Thyroid gland (tissue), 4 donors: ENCODE data around the gene PDE3B. TPM values are rescaled to one million over a fixed set of nuclear protein-coding genes. Genes with fewer than 3 reads are reported as not detected.

Source experiments
- DNase-seq, 2 donors: peaks; one replicate each; pipeline ENCODE4 v3.0.0-alpha.2; 2019
- H3K27ac ChIP-seq, 3 donors: fragments of 200-600 bp; sonication (generic); 1 replicate in 2 of 3; 2 replicates in 1 of 3; pipeline ENCODE4 v1.5.1; 2016 to 2019; ENCODE audit warnings: mild to moderate bottlenecking in 1 of 3, moderate library complexity in 1 of 3
- H3K27me3 ChIP-seq: fragments of 200-600 bp; sonication (generic); one replicate; pipeline ENCODE4 v1.5.1; 2019
- H3K36me3 ChIP-seq, 2 donors: fragments of 200-600 bp; sonication (generic); one replicate each; pipeline ENCODE4 v1.5.1; 2016 to 2019
- H3K4me1 ChIP-seq, 2 donors: fragments of 200-600 bp; sonication (generic); one replicate each; pipeline ENCODE4 v1.5.1; 2017 to 2019
- H3K4me3 ChIP-seq, 3 donors: fragments of 200-600 bp; sonication (generic); replicated peaks in 1 of 3; 1 replicate in 2 of 3; 2 replicates in 1 of 3; pipeline ENCODE4 v1.5.1; 2016; ENCODE audit warnings: mild to moderate bottlenecking in 1 of 3
- H3K9me3 ChIP-seq: fragments of 200-600 bp; sonication (generic); one replicate; pipeline ENCODE4 v1.5.1; 2017
- POLR2A ChIP-seq, 2 donors: fragments of 450-650 bp; IDR thresholded peaks; one replicate each; pipeline ENCODE4 v1.6.1; 2017; ENCODE audit warnings: antibody characterized with exemption in 2 of 2, mild to moderate bottlenecking in 2 of 2, moderate library complexity in 1 of 2
- WGBS, 2 donors: methylation state at CpG; one replicate each; pipeline ENCODE4 v1.1.5; 2017; 5-methylcytosine and 5-hydroxymethylcytosine counted together
- intact Hi-C: fragments of 100-400 bp; cut with DNase I; formaldehyde crosslinking; loops from one replicate; pipeline ENCODE4 v1.15.1; 2023
- total RNA-seq, 4 donors: library from RNA; depleted of rRNA; stranded (reverse); fragments of >200 nt; gene quantifications; one replicate each; pipeline ENCODE4 v1.2.3, GENCODE V29; 2016
- TF ChIP-seq, protein P1 (sequence below), 6 experiments: fragments of 200-600 bp in 3 of 6; fragments of 450-650 bp in 3 of 6; sonication (generic) in 3 of 6; IDR thresholded peaks; one replicate each; pipeline ENCODE4 v1.5.1; 2016 to 2019; ENCODE audit warnings: antibody characterized with exemption in 6 of 6, mild to moderate bottlenecking in 2 of 6, inconsistent platforms in 1 of 6, moderate library complexity in 1 of 6

Gene PDE3B
- total RNA-seq, 4 donors from 2014 or later, result 2.0 to 3.9 (median 3.2) TPM

DNA sequence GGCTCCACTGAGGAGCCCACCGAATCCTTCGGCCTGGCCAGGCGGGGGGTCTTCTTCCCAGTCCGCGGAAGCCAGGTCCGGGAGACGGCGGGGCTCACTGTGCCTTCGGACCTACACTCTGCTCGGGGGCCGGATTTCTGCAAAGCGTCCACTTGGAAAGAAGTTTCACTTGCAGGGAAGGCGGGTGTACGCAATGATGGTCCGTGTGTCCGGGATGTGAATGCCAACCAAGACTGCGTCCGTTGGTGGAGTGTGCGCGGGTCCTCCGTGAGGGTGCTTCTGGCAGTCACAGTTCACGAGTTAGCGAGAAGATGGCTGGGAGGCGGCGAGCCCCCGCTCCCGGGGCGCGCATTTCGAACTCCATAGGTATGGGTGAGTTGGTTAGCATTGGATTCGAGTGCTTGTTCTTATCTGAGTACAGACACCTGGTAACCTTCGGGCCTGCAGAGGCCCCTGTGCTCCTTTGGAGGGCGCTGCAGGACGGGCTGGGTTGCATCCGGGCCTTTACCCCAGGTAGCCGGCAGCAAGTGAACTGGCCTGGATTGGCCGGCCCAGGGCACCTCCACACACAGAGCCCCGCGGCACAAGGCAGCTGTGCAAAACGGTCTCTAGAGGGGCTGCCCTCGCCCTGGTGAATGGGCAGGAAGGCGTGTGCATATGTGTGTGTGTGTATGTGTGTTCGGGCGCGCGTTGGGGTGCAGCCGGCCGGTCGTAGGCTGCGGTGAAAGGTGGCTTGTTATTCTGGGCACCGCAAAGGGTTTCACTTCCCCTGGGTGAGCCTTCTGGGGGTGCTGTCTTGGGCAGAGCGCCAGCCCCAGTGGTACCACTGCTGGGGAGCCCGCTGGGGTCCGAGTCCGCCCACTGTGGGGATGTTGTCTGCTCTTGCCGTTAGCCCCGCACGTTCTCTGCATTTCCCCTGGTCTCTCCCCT is 261.8 kb downstream of the PDE3B start:
- no peak for TF ChIP-seq POLR2A (IDR thresholded peaks at IDR 0.05)
- TF ChIP-seq, protein P1, sequence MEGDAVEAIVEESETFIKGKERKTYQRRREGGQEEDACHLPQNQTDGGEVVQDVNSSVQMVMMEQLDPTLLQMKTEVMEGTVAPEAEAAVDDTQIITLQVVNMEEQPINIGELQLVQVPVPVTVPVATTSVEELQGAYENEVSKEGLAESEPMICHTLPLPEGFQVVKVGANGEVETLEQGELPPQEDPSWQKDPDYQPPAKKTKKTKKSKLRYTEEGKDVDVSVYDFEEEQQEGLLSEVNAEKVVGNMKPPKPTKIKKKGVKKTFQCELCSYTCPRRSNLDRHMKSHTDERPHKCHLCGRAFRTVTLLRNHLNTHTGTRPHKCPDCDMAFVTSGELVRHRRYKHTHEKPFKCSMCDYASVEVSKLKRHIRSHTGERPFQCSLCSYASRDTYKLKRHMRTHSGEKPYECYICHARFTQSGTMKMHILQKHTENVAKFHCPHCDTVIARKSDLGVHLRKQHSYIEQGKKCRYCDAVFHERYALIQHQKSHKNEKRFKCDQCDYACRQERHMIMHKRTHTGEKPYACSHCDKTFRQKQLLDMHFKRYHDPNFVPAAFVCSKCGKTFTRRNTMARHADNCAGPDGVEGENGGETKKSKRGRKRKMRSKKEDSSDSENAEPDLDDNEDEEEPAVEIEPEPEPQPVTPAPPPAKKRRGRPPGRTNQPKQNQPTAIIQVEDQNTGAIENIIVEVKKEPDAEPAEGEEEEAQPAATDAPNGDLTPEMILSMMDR (IDR thresholded peaks at IDR 0.05), result peak in 3 of 6 experiments; percentile 4 to 25 (median 23)
- Histone ChIP-seq H3K27ac (no peak overlapping the region), H3K4me3 (peak overlapping the region; percentile 2 to 73 (median 39)), H3K4me1 (peaks cover 6 to 23% of the 10 kb centered on the region in 2 donors), H3K36me3 (no peaks in the 10 kb centered on the region), H3K27me3 (no peaks in the 10 kb centered on the region), H3K9me3 (no peaks in the 10 kb centered on the region)
- WGBS, 2 donors, result 5 to 9% methylated on average over 21 to 23 of the region's 58 CpGs
- intact Hi-C loops, result loop anchor here (5.0 kb wide), 1 partner anchor 172 kb away; no protein-coding TSS in a partner anchor
- DNase-seq, result peak; percentile 40 to 60

DNA sequence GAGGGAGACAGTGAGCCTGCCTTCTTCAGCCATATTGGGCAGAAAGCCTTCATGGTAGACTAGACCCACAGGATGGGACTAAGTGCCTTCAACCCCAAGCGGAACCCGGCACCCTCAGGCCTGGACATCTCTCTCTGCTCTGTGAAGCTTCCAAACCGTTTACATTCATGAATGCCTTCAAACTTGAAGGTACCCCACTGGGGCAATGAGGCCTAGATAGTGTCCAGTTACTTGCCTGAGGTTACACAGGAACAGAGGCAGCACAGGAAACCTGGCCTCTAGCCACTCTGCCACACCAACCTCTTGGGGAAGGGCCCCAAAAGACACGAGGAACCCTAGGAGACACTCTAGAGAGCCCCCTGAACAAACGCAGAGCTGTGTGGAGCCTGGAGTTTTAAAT is 263.0 kb downstream of the PDE3B start:
- no peak overlapping the region for H3K4me3 ChIP-seq
- intact Hi-C loops, result loop anchor here (5.0 kb wide), 1 partner anchor 171 kb away; no protein-coding TSS in a partner anchor
- H3K27ac ChIP-seq, result no peak overlapping the region
- no peaks in the 10 kb centered on the region for H3K36me3 ChIP-seq
- 76 to 83% methylated on average over 3 to 5 of the region's 5 CpGs for WGBS, 2 donors
- peaks cover 6 to 23% of the 10 kb centered on the region in 2 donors for H3K4me1 ChIP-seq
- no peak for DNase-seq
- no peaks in the 10 kb centered on the region for H3K27me3 ChIP-seq
- TF ChIP-seq, protein P1 (IDR thresholded peaks at IDR 0.05), result no peak
- TF ChIP-seq POLR2A (IDR thresholded peaks at IDR 0.05), result no peak
- H3K9me3 ChIP-seq, result no peaks in the 10 kb centered on the region

DNA sequence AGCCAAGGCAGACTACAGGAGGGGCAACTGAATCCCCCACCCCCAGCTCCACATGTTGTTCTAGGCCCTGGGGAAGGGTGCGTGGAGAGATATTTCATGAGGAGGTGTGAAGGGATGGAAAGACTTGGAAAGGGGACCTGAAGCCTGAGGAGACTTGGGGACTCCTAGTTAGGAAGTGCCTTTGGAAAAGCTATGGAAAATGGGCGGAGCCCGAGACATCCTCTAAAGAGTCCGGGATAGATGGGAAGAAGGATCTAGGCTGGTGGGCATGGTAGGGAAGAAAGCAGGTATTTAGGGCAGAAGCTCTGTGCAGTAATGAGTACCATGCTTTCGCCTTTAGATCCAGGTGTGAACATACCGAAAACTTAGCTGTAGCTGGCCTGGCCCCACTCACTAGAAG is 263.4 kb downstream of the PDE3B start:
- TF ChIP-seq, protein P1 (IDR thresholded peaks at IDR 0.05), result no peak
- TF ChIP-seq POLR2A (IDR thresholded peaks at IDR 0.05), result no peak
- intact Hi-C loops, result loop anchor here (5.0 kb wide), 1 partner anchor 170 kb away; no protein-coding TSS in a partner anchor

DNA sequence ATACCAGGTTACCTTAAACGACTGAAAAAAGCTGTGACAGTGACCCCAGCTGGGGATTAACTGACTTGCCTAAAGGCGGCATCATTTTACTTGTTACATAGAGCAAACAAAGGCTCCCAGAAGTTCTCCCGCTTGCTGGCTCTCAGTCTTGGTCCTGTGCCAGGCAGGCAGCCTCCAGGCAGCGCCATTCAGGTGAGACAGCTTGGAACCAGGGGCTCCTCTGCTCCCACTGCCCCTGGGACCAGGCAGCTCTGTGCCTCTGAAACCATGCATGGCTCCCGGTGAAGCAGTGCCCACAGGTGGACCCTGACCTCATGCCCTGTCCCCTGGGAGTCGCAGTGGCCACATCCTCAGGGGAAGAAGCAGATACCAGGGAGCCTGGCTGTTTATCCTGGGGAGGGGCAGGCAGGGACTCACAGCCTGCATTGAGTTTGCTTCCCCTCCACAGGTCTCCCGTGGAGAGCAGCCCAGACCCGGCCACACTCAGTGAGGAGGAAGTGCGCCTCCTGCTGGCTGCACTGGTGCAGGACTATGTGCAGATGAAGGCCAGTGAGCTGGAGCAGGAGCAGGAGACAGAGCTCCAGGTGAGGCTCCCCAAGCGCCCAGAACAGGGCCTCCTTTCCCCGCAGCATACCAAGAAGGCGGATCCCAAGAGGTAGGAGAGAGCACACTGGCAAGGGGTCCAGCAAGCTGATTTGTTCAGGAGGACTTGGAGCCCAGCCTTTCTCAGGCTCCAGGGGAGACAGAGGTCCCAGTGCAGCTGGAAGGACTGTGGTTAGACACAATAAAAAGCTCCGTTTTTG is 264.0 kb downstream of the PDE3B start:
- WGBS, 2 donors, result 22 to 25% methylated on average over 7 to 13 of the region's 13 CpGs
- DNase-seq, result peak; percentile 72 to 76
- no peak for TF ChIP-seq POLR2A (IDR thresholded peaks at IDR 0.05)
- TF ChIP-seq, protein P1 (IDR thresholded peaks at IDR 0.05), result peak in 5 of 6 experiments; percentile 17 to 72 (median 44)
- Histone ChIP-seq H3K9me3 (no peaks in the 10 kb centered on the region), H3K27me3 (no peaks in the 10 kb centered on the region), H3K36me3 (no peaks in the 10 kb centered on the region), H3K27ac (no peak overlapping the region), H3K4me1 (peaks cover 6 to 23% of the 10 kb centered on the region in 2 donors), H3K4me3 (no peak overlapping the region)
- intact Hi-C loops, result loop anchor here (5.0 kb wide), 1 partner anchor 170 kb away; no protein-coding TSS in a partner anchor

More for the DNA sequence above, 263.4 kb downstream of the PDE3B start:
- Histone ChIP-seq H3K36me3 (no peaks in the 10 kb centered on the region), H3K4me3 (no peak overlapping the region), H3K4me1 (peaks cover 6 to 23% of the 10 kb centered on the region in 2 donors), H3K27me3 (no peaks in the 10 kb centered on the region), H3K9me3 (no peaks in the 10 kb centered on the region), H3K27ac (no peak overlapping the region)
- 88 to 93% methylated on average over 6 of the region's 6 CpGs for WGBS, 2 donors
- no peak for DNase-seq
